ENCODE results near the gene CHRM1.

Gene CHRM1

DNA sequence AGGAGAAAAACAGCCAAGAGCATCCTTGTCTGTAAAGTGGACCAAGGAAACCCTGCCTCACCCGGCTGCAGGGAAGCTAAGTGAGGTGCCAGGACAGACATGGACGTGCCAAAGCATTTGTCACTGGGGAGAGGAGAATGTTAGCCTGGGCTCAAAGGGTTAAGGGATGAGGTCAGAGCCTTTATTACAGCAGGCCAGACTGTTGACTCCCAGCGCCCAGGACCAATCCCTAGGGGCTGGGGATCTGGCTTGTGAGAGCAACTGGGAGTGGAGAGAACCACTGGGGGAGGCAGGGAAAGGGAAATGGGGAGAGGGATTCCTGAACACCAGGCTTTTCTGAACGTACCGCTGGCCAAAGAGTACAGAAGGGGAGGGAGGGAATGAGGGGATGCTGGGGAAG lies 2.6 kb downstream of the CHRM1 start:
- Mint-ChIP-seq H3K27me3 (peaks cover 6% of the 10 kb centered on the region), H3K36me3 (no peaks in the 10 kb centered on the region), H3K9me3 (no peaks in the 10 kb centered on the region), H3K27ac (no peak overlapping the region), H3K4me3 (no peak overlapping the region), H3K4me1 (peaks cover 8% of the 10 kb centered on the region)

DNA sequence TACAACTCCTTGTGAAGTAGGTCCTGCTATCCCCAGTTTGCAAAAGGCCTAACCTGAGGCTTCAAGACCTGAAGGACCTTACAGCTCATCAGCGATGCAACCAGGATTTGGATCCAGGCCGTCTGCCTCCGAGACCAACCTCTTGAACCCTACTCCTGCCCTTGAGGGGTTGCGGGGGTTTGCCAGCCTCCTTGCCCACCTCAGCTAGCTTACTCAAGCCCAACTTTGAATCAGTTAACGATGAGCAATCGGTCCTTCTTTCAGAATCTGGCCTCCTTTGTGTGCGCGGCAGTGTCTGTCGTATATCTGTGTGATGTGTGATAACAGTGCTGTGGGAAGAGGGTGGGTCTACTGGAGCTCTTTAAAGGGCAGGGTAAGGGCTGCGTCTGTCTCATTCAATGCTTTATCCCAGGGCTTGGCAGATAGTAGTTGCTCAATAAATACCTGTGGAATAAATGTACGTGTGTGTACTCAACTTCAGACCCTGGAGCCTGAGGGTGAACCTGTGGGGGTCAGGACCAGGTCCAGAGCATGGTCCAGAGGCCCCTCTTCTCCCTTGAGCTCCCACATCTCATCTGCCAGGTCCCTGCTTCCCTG lies 3.2 kb downstream of the CHRM1 start:
- Mint-ChIP-seq H3K27me3 (peaks cover 5% of the 10 kb centered on the region), H3K9me3 (no peaks in the 10 kb centered on the region), H3K27ac (no peak overlapping the region), H3K4me3 (no peak overlapping the region), H3K4me1 (peaks cover 6% of the 10 kb centered on the region), H3K36me3 (no peaks in the 10 kb centered on the region)

DNA sequence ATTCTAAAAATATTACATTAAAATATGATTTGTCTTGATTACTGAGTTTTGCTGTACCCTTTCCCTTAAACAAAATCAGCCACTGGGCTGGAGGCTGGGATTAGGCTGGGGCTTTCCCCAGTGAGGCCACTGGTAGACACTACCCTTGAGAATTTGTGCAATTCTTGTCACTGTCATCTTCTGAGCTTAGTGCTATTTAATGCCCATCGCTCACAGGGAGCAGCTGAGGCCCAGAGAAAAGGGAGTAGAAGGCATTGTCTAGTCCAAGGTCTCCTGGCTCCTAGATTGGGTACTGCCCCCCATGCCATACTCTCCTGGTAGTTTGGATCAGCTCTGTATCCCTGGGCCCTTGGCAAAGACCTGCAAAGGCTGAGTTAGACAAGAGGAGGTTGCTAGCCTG lies 6.7 kb downstream of the CHRM1 start:
- H3K4me3 Mint-ChIP-seq, result no peak overlapping the region
- H3K4me1 Mint-ChIP-seq, result no peaks in the 10 kb centered on the region
- H3K36me3 Mint-ChIP-seq, result no peaks in the 10 kb centered on the region
- no peaks in the 10 kb centered on the region for H3K9me3 Mint-ChIP-seq
- H3K27me3 Mint-ChIP-seq, result no peaks in the 10 kb centered on the region
- H3K27ac Mint-ChIP-seq, result no peak overlapping the region

DNA sequence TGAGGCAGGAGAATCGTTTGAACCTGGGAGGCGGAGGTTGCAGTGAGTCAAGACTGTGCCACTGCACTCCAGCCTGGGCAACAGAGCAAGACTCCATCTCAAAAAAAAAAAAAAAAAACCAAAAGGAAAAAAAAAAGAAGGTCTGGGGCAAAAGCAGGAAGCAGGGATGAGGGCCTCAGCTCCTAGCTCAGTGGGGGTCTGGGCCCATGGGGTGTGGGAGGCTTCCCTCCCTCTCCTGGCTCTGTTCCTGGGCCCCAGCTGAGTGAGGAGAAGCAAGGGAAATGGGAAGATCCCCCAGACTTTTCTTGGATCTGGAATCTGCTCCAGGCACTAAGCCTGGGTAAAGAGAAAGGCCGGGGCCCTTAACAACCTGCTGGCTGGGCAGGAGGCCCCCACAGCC lies 8.9 kb downstream of the CHRM1 start:
- no peaks in the 10 kb centered on the region for H3K4me1 Mint-ChIP-seq
- no peaks in the 10 kb centered on the region for H3K36me3 Mint-ChIP-seq
- no peaks in the 10 kb centered on the region for H3K27me3 Mint-ChIP-seq
- no peak overlapping the region for H3K4me3 Mint-ChIP-seq
- H3K27ac Mint-ChIP-seq, result no peak overlapping the region
- no peaks in the 10 kb centered on the region for H3K9me3 Mint-ChIP-seq

DNA sequence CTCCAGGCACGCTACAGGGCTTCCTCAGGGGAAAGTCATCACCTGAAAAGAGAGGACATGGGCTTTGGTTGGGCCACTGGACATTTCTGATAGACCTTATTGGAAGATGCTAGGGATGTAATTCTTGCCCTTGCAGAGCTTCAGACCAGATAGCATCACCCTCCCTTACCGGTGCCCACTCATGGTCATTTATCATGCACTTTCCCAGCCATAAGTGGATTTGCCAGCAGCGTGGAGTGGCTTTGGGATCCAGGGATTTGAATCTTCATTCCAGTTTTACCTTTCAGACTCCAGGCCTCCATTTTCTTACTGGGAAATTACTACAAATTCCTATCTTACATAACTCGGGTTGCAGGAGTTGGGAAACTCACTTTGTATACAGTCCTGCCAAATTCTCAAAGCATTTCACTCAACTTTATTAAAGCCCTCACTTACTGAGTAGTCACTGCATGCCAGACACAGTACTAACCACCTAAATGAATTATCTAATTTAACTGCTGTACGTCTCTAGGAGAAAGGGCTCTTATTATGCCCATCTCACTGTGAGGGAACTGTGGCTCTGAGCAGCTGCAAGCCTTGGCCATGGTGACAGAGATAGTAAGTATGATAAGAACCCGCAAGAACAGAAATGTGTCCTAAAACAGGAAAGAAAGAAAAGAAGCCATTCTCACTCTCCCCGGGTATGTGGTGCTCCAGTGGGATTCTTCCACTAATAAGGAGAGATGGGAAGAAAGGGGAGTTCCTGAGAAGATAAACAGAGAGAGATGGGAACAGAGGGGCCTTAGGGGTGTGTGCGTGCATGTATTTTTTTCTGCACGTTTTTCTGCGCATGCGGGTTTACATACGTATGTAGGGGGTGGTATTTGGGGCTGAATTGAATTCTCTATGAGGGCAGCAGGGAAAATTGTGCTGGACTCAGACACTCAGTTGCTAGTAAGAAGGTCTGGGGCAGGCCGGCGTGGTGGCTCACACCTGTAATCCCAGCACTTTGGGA lies 9.7 kb downstream of the CHRM1 start:
- no peaks in the 10 kb centered on the region for H3K27me3 Mint-ChIP-seq
- no peaks in the 10 kb centered on the region for H3K9me3 Mint-ChIP-seq

DNA sequence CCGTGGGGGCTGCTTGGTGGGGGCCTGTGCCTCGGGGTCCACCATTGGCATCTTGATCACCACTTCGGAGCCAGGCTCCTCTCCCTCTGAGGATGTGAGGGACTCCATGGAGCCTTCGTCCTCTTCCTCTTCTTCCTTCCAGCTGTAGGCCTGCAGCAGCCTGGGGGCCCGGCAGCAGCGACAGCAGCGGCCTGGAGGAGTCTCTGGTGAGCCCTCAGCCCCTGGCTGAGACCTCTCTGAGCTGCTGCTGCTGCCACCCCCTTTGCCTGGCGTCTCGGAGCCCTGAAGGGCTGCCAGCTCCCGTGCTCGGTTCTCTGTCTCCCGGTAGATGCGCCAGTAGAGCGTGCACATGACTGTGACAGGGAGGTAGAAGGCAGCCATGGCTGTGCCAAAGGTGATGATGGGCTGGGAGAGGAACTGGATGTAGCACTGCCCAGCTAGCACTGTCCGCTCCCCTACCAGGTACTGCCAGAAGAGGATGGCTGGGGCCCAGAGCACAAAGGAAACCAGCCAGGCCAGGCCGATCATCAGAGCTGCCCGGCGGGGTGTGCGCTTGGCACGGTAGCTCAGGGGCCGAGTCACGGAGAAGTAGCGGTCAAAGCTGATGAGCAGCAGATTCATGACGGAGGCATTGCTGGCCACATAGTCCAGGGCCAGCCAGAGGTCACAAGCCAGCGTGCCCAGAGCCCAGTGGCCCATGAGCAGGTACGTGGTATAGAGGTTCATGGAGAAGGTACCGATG lies 10.9 kb downstream of the CHRM1 start:
- H3K27ac Mint-ChIP-seq, result no peak overlapping the region
- peaks cover 2% of the 10 kb centered on the region for H3K27me3 Mint-ChIP-seq
- no peaks in the 10 kb centered on the region for H3K36me3 Mint-ChIP-seq
- H3K4me1 Mint-ChIP-seq, result no peaks in the 10 kb centered on the region
- no peak overlapping the region for H3K4me3 Mint-ChIP-seq
- H3K9me3 Mint-ChIP-seq, result no peaks in the 10 kb centered on the region

More for the DNA sequence above, 9.7 kb downstream of the CHRM1 start:
- Mint-ChIP-seq H3K4me1 (no peaks in the 10 kb centered on the region), H3K36me3 (no peaks in the 10 kb centered on the region), H3K27ac (no peak overlapping the region), H3K4me3 (no peak overlapping the region)

DNA sequence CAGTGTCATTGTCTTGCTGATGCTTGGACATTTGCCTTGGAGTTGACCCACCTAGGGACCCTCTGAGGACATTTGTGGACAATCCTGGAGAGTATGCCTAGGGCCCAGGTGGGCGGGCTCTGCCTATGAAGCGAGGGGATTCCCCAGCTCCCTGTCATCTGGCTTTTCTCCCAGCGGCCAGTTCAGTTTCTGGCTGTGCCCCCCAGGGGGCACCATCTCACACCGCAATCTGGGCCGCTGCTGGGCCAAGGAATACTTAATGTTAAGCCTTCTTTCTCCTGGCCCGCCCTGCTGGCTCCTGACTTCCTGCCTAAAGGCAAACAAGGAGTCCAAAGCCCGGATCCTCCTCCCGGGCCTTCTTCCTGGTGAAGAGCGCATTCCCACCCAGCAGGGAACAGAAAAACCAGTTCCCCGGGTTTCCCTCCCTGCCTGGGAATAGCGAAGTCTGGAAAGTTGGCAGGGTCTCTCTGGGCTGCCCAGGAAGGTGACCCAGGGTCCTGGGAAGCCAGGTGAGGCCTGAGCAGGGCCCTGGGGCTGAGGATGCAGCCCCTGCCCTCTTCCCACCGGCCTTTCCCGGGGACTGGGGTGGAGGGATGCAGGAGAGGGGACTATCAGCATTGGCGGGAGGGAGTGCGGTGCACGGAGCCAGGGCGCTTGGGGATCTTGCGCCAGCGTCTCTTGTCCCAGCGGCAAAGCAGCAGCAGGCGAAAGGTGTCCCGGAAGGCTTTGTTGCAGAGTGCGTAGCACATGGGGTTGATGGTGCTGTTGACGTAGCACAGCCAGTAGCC lies 11.9 kb downstream of the CHRM1 start:
- Mint-ChIP-seq H3K9me3 (no peaks in the 10 kb centered on the region), H3K4me3 (no peak overlapping the region), H3K36me3 (no peaks in the 10 kb centered on the region), H3K4me1 (no peaks in the 10 kb centered on the region), H3K27me3 (peaks cover 2% of the 10 kb centered on the region), H3K27ac (no peak overlapping the region)

DNA sequence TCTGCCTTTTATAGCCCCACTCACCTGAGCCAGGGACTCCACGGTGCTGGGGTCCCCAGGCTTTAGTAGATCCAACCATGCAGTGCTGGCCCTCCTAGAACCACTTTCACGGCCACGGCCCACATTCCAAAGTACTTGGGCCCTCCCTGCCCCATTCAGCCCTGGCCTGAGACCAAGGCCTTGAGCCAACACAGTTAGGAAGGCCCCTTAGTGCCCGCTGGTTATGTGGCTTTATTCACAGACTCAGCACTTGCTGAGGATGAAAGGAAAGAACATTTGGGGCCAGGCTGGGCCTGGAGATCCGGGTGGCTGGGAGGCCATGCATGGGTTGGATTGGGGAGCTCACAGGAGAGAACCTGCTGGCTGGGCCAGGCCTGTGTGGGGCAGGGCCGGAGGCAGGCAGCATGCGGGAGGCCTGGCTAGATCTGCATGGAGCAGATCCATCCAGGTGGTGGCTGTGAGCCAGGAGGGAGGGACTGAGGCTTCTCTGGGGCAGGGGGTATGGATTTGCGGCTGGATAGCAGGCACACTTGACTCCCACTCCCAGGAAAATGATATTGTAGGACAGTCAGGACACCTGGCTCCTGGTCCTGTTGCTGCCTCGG lies 12.6 kb downstream of the CHRM1 start:
- Mint-ChIP-seq H3K36me3 (no peaks in the 10 kb centered on the region), H3K4me1 (peaks cover 4% of the 10 kb centered on the region), H3K9me3 (no peaks in the 10 kb centered on the region), H3K27ac (no peak overlapping the region), H3K4me3 (no peak overlapping the region), H3K27me3 (peaks cover 2% of the 10 kb centered on the region)

DNA sequence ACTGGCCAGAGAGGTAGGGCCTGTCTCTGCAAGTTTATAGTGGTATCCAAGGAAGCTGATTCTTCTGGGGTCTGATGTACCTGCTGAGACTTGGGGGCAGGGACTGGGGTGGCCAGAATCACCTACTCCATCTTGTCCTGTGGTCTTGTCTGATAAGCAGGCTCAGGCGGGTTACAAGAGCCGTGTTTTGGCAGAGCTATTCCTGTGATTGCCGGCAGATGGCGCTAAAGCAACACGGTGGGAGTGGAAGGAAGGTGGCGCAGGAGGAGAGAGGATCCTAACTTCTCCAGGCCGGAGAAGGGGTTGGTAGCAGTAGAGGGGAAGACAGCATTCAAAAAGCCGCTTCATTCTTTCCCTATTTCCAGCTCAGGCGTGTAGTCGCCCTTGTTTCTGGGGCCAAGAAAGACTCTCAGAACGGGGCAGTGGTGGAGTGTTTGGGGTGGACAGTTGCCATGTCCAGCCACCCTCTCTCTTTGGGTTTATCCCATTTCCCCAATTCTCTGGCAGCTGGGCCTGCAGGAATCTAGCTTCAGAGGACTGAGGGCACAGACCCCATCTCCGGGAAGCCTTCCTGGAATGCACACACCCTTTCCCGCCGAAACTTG lies 15.1 kb downstream of the CHRM1 start:
- H3K27me3 Mint-ChIP-seq, result peaks cover 2% of the 10 kb centered on the region
- no peak overlapping the region for H3K4me3 Mint-ChIP-seq
- H3K27ac Mint-ChIP-seq, result no peak overlapping the region
- H3K36me3 Mint-ChIP-seq, result no peaks in the 10 kb centered on the region
- peaks cover 24% of the 10 kb centered on the region for H3K4me1 Mint-ChIP-seq
- H3K9me3 Mint-ChIP-seq, result no peaks in the 10 kb centered on the region

DNA sequence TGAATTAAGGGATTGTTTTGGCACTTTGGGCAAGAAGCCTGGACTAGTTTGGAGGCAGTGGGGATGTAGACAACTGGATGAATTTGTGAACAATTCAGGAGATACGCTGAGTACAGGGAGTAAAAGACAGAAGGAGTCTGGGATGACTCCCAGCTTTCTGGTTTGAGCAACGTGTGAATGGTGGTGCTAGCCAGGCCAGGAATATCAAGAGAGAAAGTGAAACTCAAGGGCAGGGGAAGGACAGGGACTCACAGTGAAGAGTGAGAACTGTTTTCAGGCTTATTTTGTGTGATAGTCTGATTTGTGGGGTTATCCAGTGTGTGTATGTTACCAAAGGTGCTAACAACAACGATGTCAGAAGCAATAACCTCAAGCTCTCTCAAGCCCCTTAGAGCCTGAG lies 15.9 kb downstream of the CHRM1 start:
- Mint-ChIP-seq H3K36me3 (no peaks in the 10 kb centered on the region), H3K27me3 (peaks cover 2% of the 10 kb centered on the region), H3K4me3 (no peak overlapping the region), H3K4me1 (peaks cover 24% of the 10 kb centered on the region), H3K27ac (no peak overlapping the region), H3K9me3 (no peaks in the 10 kb centered on the region)

DNA sequence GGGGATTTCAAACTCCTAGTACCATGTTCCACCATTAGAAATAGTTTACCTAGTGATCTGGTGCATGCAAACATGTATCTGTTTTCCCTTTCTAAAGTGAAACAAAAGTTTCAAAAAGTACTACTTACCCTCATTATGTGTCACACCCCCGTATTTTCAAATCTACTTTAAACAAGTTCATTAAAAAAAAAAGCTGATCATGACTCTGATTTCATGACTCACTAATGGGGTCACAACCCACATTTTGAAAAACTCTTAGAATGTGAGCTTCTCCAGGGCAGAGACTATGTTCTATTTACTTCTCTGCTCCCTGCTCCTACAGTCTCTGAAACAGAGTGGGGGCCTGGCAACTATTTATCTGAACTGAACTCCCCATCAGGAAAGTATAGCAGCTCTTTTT lies 18.2 kb downstream of the CHRM1 start:
- Mint-ChIP-seq H3K27me3 (peaks cover 4% of the 10 kb centered on the region), H3K4me3 (no peak overlapping the region), H3K4me1 (peaks cover 24% of the 10 kb centered on the region), H3K9me3 (no peaks in the 10 kb centered on the region), H3K27ac (no peak overlapping the region), H3K36me3 (no peaks in the 10 kb centered on the region)

DNA sequence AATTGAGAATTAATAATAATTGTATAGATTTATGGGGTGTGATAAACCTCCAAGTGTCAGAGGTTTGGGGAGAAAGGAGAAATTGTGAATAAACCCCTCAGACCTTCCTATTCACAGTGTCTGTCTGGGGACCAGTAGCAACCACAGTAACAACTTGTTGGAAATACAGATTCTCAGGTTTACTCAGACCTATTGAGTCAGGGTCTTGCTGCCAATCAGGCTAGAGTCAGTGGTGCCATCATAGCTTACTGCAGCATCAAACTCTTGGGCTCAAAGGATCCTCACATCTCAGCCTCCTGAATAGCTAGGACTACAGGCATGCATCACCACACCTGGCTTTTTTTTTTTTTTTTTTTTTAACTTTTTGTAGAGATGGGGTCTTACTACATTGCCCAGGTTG lies 23.1 kb downstream of the CHRM1 start:
- no peaks in the 10 kb centered on the region for H3K36me3 Mint-ChIP-seq

DNA sequence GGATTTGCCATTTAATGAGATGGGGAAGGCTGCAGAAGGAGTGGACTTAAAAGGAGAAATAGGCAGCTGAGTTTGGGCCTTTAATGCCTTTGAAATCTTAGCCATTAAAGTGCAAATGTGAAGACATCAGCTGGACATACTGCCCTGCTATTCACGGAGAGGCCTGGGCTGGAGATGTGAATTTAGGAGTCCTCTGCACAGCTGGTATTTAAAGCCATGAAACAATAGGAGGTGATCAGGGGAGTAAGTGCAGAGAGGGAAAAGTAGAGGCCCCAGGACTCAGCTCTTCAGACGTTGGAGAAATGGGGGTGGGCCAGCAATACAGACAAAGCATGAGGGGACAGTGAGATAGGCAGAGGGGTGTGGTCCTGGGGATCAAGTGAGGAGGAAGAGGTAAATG lies 23.9 kb downstream of the CHRM1 start:
- Mint-ChIP-seq H3K4me3 (no peak overlapping the region), H3K9me3 (no peaks in the 10 kb centered on the region), H3K36me3 (no peaks in the 10 kb centered on the region), H3K27ac (no peak overlapping the region), H3K4me1 (peaks cover 8% of the 10 kb centered on the region), H3K27me3 (peaks cover 4% of the 10 kb centered on the region)

More for the DNA sequence above, 23.1 kb downstream of the CHRM1 start:
- H3K4me1 Mint-ChIP-seq, result peaks cover 15% of the 10 kb centered on the region
- H3K4me3 Mint-ChIP-seq, result no peak overlapping the region
- peaks cover 4% of the 10 kb centered on the region for H3K27me3 Mint-ChIP-seq
- no peaks in the 10 kb centered on the region for H3K9me3 Mint-ChIP-seq
- H3K27ac Mint-ChIP-seq, result no peak overlapping the region

DNA sequence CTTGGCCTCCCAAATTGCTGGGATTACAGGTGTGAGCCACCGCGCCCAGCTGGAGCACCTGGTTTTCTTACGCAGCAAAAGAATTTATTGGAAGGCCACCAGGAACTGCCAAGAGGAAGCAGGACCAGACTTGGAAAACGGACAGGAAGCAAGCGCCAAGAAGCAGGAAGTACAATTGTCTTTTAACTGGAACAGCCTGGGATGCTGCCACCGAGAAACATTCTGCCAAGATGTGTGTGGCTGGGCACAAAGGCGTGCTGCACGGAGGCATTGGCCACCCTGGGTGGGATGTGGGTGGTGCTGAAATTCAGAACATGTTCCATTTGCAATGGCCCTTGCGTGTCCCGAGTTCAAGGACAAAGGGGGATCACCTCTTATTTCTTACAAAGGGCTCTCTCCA lies 25.1 kb downstream of the CHRM1 start:
- Mint-ChIP-seq H3K9me3 (no peaks in the 10 kb centered on the region), H3K36me3 (no peaks in the 10 kb centered on the region), H3K27ac (no peak overlapping the region), H3K4me1 (peaks cover 4% of the 10 kb centered on the region), H3K27me3 (peaks cover 4% of the 10 kb centered on the region), H3K4me3 (no peak overlapping the region)
